Pons (tissue), 1 donor: Measurements from ENCODE around the gene TMEM50B.
A peak's percentile ranks its signal among the peaks of the same experiment; 100 is the strongest.
"Not testable (repeated sequence)": the region's sequence is repeated elsewhere in the genome, so short reads cannot be mapped to it uniquely, and the experiment has no call there.

Source experiments
- DNase-seq: peaks from one replicate; pipeline ENCODE4 v3.0.0-alpha.2; 2016; ENCODE audit warnings: low spot score

Gene TMEM50B

GRCh38 chr21:33428669-33429068, 51.1 kb downstream of the TMEM50B start:
- DNase-seq: no peak

GRCh38 chr21:33427051-33427450, 52.7 kb downstream of the TMEM50B start:
- DNase-seq: no peak

GRCh38 chr21:33425825-33426224, 53.9 kb downstream of the TMEM50B start:
- no peak for DNase-seq

GRCh38 chr21:33424214-33424613, 55.6 kb downstream of the TMEM50B start:
- DNase-seq: no peak

GRCh38 chr21:33421713-33422393, 57.9 kb downstream of the TMEM50B start:
- DNase-seq: no peak

- no peak for DNase-seq
Observed at GRCh38 chr21:33419538-33420123, 60.1 kb downstream of the TMEM50B start.

- no peak for DNase-seq
Observed at GRCh38 chr21:33418691-33419090, 61.1 kb downstream of the TMEM50B start.

- DNase-seq: no peak
Observed at GRCh38 chr21:33414926-33415325, 64.8 kb downstream of the TMEM50B start.

- no peak for DNase-seq
Observed at GRCh38 chr21:33414068-33414467, 65.7 kb downstream of the TMEM50B start.

GRCh38 chr21:33412832-33413519, 66.8 kb downstream of the TMEM50B start:
- no peak for DNase-seq

GRCh38 chr21:33412439-33412831, 67.3 kb downstream of the TMEM50B start:
- DNase-seq: not testable (repeated sequence)

GRCh38 chr21:33411949-33412430, 67.8 kb downstream of the TMEM50B start:
- no peak for DNase-seq

- no peak for DNase-seq
Observed at GRCh38 chr21:33406493-33406892, 73.3 kb downstream of the TMEM50B start.

GRCh38 chr21:33403786-33404585, 75.8 kb downstream of the TMEM50B start:
- peak; percentile 35 for DNase-seq

GRCh38 chr21:33403128-33403785, 76.5 kb downstream of the TMEM50B start, which contains the start of gene IFNGR2:
IFNGR2 (plus strand) TSS chr21:33403413; CDS start chr21:33403544, 131 bp downstream.
- no peak for DNase-seq

- peak; percentile 61 for DNase-seq
Observed at GRCh38 chr21:33402001-33402979, 77.5 kb downstream of the TMEM50B start.

- DNase-seq: peak; percentile 39
Observed at GRCh38 chr21:33401630-33401992, 78.2 kb downstream of the TMEM50B start.
